WTC11 (cell line): ENCODE measurements around the gene EFS.

Experiments used
- CTCF ChIP-seq: fragments of 200-600 bp; IDR thresholded peaks from 2 replicates; pipeline ENCODE4 v1.8.0; 2022; ENCODE audit warnings: antibody characterized with exemption
- ELF4 ChIP-seq: sonication (generic); formaldehyde crosslinking; IDR thresholded peaks from 2 replicates; pipeline ENCODE4 v1.8.1; 2022; ENCODE audit warnings: low read depth, mild to moderate bottlenecking, moderate library complexity, missing genetic modification reagents
- ETV6 ChIP-seq: sonication (generic); formaldehyde crosslinking; IDR thresholded peaks from 2 replicates; pipeline ENCODE4 v1.8.1; 2022; ENCODE audit warnings: mild to moderate bottlenecking, missing genetic modification reagents
- FOXP4 ChIP-seq: sonication (generic); formaldehyde crosslinking; IDR thresholded peaks from 2 replicates; pipeline ENCODE4 v1.8.0; 2022; ENCODE audit warnings: mild to moderate bottlenecking, missing genetic modification reagents
- NFYB ChIP-seq: sonication (generic); formaldehyde crosslinking; conservative IDR thresholded peaks from 2 replicates; pipeline ENCODE4 v1.8.0; 2022; ENCODE audit warnings: low read depth, missing genetic modification reagents
- SMAD3 ChIP-seq: sonication (generic); formaldehyde crosslinking; IDR thresholded peaks from 2 replicates; pipeline ENCODE4 v1.8.0; 2022; ENCODE audit warnings: missing genetic modification reagents, mild to moderate bottlenecking, borderline replicate concordance
- TF ChIP-seq, protein P1 (sequence below): sonication (generic); formaldehyde crosslinking; IDR thresholded peaks from 2 replicates; pipeline ENCODE4 v1.8.1; 2023; ENCODE audit warnings: mild to moderate bottlenecking, missing genetic modification reagents

- TF ChIP-seq ETV6 (CRISPR knock-in tag), result peak; percentile 28; the same call in 1 of the 2 replicates
- no peak for TF ChIP-seq NFYB
- no peak for TF ChIP-seq CTCF
- TF ChIP-seq FOXP4 (CRISPR knock-in tag), result no peak
- no peak for TF ChIP-seq ELF4
- no peak for TF ChIP-seq SMAD3 (CRISPR knock-in tag)
- TF ChIP-seq, protein P1, sequence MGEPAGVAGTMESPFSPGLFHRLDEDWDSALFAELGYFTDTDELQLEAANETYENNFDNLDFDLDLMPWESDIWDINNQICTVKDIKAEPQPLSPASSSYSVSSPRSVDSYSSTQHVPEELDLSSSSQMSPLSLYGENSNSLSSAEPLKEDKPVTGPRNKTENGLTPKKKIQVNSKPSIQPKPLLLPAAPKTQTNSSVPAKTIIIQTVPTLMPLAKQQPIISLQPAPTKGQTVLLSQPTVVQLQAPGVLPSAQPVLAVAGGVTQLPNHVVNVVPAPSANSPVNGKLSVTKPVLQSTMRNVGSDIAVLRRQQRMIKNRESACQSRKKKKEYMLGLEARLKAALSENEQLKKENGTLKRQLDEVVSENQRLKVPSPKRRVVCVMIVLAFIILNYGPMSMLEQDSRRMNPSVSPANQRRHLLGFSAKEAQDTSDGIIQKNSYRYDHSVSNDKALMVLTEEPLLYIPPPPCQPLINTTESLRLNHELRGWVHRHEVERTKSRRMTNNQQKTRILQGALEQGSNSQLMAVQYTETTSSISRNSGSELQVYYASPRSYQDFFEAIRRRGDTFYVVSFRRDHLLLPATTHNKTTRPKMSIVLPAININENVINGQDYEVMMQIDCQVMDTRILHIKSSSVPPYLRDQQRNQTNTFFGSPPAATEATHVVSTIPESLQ (CRISPR knock-in tag), result no peak
These were observed 38.3 kb downstream of the EFS start for GRCh38 chr14:23326491-23327332.
